DOHH2 (cell line): Measurements from ENCODE around the gene VPS52.

Source experiments
- H3F3A ChIP-seq: fragments of 200-600 bp; sonication (generic), shearing (Covaris generic); 2 replicates; pipeline ENCODE4 v1.6.0; 2016; ENCODE audit warnings: antibody characterized with exemption, mild to moderate bottlenecking; ENCODE audit not compliant: control insufficient read depth, insufficient read depth
- H3K27ac ChIP-seq: fragments of 200-600 bp; sonication (generic); 2 replicates; pipeline ENCODE4 v1.5.1; 2014; ENCODE audit warnings: low read depth, mild to moderate bottlenecking, low read length, moderate library complexity
- H3K27me3 ChIP-seq: fragments of 200-600 bp; sonication (generic); 2 replicates; pipeline ENCODE4 v1.6.1; 2014; ENCODE audit warnings: mild to moderate bottlenecking, low read length, mixed read lengths; ENCODE audit not compliant: control insufficient read depth
- H3K36me3 ChIP-seq: fragments of 200-600 bp; sonication (generic); 2 replicates; pipeline ENCODE4 v1.6.1; 2014; ENCODE audit warnings: mild to moderate bottlenecking, low read length, moderate library complexity, mixed read lengths; ENCODE audit not compliant: control insufficient read depth
- H3K4me1 ChIP-seq: fragments of 200-600 bp; sonication (generic); 2 replicates; pipeline ENCODE4 v1.6.1; 2014; ENCODE audit warnings: mild to moderate bottlenecking, low read length, mixed read lengths; ENCODE audit not compliant: control insufficient read depth
- H3K4me2 ChIP-seq: fragments of 200-600 bp; sonication (generic); 2 replicates; pipeline ENCODE4 v1.6.0; 2014; ENCODE audit warnings: mild to moderate bottlenecking, low read length, moderate library complexity
- H3K4me3 ChIP-seq: fragments of 200-600 bp; sonication (generic); 2 replicates; pipeline ENCODE4 v1.5.1; 2014; ENCODE audit warnings: mild to moderate bottlenecking, low read length, mixed read lengths
- H3K79me2 ChIP-seq: fragments of 200-600 bp; sonication (generic); 2 replicates; pipeline ENCODE4 v1.6.1; 2014; ENCODE audit warnings: mild to moderate bottlenecking, low read length, mixed read lengths; ENCODE audit not compliant: control insufficient read depth
- H3K9me2 ChIP-seq: fragments of 200-600 bp; sonication (generic); replicated peaks from 2 replicates; pipeline ENCODE4 v1.6.1; 2014; ENCODE audit warnings: mild to moderate bottlenecking, low read length, mixed read lengths; ENCODE audit not compliant: control insufficient read depth
- H3K9me3 ChIP-seq: fragments of 200-600 bp; sonication (generic); 2 replicates; pipeline ENCODE4 v1.6.1; 2014; ENCODE audit warnings: antibody characterized with exemption, low read length, mixed read lengths; ENCODE audit not compliant: control insufficient read depth, insufficient read depth
- H4K20me1 ChIP-seq: fragments of 200-600 bp; sonication (generic); 2 replicates; pipeline ENCODE4 v1.6.0; 2014; ENCODE audit warnings: low read depth, mild to moderate bottlenecking, antibody characterized with exemption, low read length, moderate library complexity; ENCODE audit not compliant: control insufficient read depth, insufficient read depth
- CTCF ChIP-seq: fragments of 200-600 bp; sonication (generic); IDR thresholded peaks from one replicate; pipeline ENCODE4 v1.5.1; 2014; ENCODE audit warnings: antibody characterized with exemption, mild to moderate bottlenecking, low read depth, low read length; ENCODE audit not compliant: poor library complexity, severe bottlenecking
- EZH2phosphoT487 ChIP-seq: fragments of 200-600 bp; sonication (generic); IDR thresholded peaks from 2 replicates; pipeline ENCODE4 v1.6.1; 2017; ENCODE audit warnings: borderline replicate concordance, mild to moderate bottlenecking, antibody characterized with exemption, low read length, moderate library complexity, mixed read lengths

VPS52 gene

GRCh38 chr6:33217246-33217645 is 54.4 kb downstream of the VPS52 start:
- Histone ChIP-seq H3K4me1 (peaks cover 13% of the 10 kb centered on the region), H3K79me2 (no peaks in the 10 kb centered on the region), H3K9me3 (no peaks in the 10 kb centered on the region), H3K4me3 (no peak overlapping the region), H3K4me2 (no peak overlapping the region), H3K9me2 (no peaks in the 10 kb centered on the region), H3F3A (peaks cover 3% of the 10 kb centered on the region; the same call in 1 of the 2 replicates), H4K20me1 (no peaks in the 10 kb centered on the region; the same call in 1 of the 2 replicates), H3K27ac (no peak overlapping the region), H3K36me3 (0 out of 2 replicates have a peak, but pooled peaks cover 1% of the 10 kb centered on the region), H3K27me3 (peaks cover 35% of the 10 kb centered on the region)
- TF ChIP-seq CTCF (no peak), EZH2phosphoT487 (no peak)

GRCh38 chr6:33216117-33216649 is 55.5 kb downstream of the VPS52 start:
- Histone ChIP-seq H3K36me3 (0 out of 2 replicates have a peak, but pooled peaks cover 3% of the 10 kb centered on the region), H3K9me2 (no peaks in the 10 kb centered on the region), H4K20me1 (no peaks in the 10 kb centered on the region; the same call in 1 of the 2 replicates), H3K27me3 (peaks cover 29% of the 10 kb centered on the region), H3F3A (peaks cover 3% of the 10 kb centered on the region; the same call in 1 of the 2 replicates), H3K4me2 (no peak overlapping the region), H3K9me3 (no peaks in the 10 kb centered on the region), H3K79me2 (no peaks in the 10 kb centered on the region), H3K27ac (no peak overlapping the region), H3K4me1 (peaks cover 13% of the 10 kb centered on the region), H3K4me3 (no peak overlapping the region)
- no peak for TF ChIP-seq EZH2phosphoT487
- TF ChIP-seq CTCF: no peak

- peaks cover 29% of the 10 kb centered on the region for H3K27me3 ChIP-seq
- H3K79me2 ChIP-seq: no peaks in the 10 kb centered on the region
- no peaks in the 10 kb centered on the region for H3K9me3 ChIP-seq
- no peak for TF ChIP-seq EZH2phosphoT487
- TF ChIP-seq CTCF: no peak
- no peak overlapping the region for H3K4me2 ChIP-seq
- H3K4me1 ChIP-seq: peaks cover 13% of the 10 kb centered on the region
- H4K20me1 ChIP-seq: no peaks in the 10 kb centered on the region; the same call in 1 of the 2 replicates
- no peaks in the 10 kb centered on the region for H3K9me2 ChIP-seq
- H3F3A ChIP-seq: peaks cover 3% of the 10 kb centered on the region; the same call in 1 of the 2 replicates
- no peak overlapping the region for H3K27ac ChIP-seq
- peaks cover 3% of the 10 kb centered on the region for H3K36me3 ChIP-seq
- H3K4me3 ChIP-seq: no peak overlapping the region
Observed at GRCh38 chr6:33215271-33216116, 56.2 kb downstream of the VPS52 start.
